AG04449 (cell line): ENCODE measurements around the gene RBFOX1.

Source experiments
- CTCF ChIA-PET: fragments of 350-600 bp; formaldehyde crosslinking; extraction: SDS; loops from one replicate; lab custom pipeline; 2021; ENCODE audit warnings: antibody characterized with exemption; lab: Yijun Ruan, JAX
- POLR2A ChIA-PET: fragments of 400-600, 350-600 bp; formaldehyde crosslinking; extraction: SDS; loops from one replicate; lab custom pipeline; 2020; ENCODE audit warnings: antibody characterized with exemption, inconsistent platforms; lab: Yijun Ruan, JAX
- DNase-seq: peaks from one replicate; pipeline ENCODE4 v3.0.0-alpha.2; 2010; ENCODE audit warnings: low read depth, low spot score
- H3K4me3 ChIP-seq: 2 replicates; pipeline ENCODE4 v1.5.1; 2011; ENCODE audit warnings: low read depth, mild to moderate bottlenecking, control low read depth, low read length
- CTCF ChIP-seq: IDR thresholded peaks from one replicate; pipeline ENCODE4 v1.5.1; 2011; ENCODE audit warnings: mild to moderate bottlenecking, moderate library complexity, low read length, control low read depth, inconsistent platforms; ENCODE audit not compliant: insufficient read depth; ENCODE audit errors: missing control alignments

RBFOX1 gene

GRCh38 chr16:7703672-7704071 is 371.0 kb downstream of the RBFOX1 start:
- ChIA-PET CTCF (no interaction called here), POLR2A (no interaction called here)
- no peak for TF ChIP-seq CTCF
- no peak for DNase-seq
- no peak overlapping the region for H3K4me3 ChIP-seq

- DNase-seq: no peak
- no peak overlapping the region for H3K4me3 ChIP-seq
- no peak for TF ChIP-seq CTCF
- ChIA-PET POLR2A (no interaction called here), CTCF (no interaction called here)
Observed at GRCh38 chr16:7705885-7706284, 373.2 kb downstream of the RBFOX1 start.

GRCh38 chr16:7709186-7709585 is 376.5 kb downstream of the RBFOX1 start:
- CTCF ChIA-PET: no interaction called here
- POLR2A ChIA-PET: no interaction called here
- TF ChIP-seq CTCF: no peak
- H3K4me3 ChIP-seq: no peak overlapping the region
- no peak for DNase-seq

- no peak overlapping the region for H3K4me3 ChIP-seq
- ChIA-PET POLR2A (no interaction called here), CTCF (no interaction called here)
- TF ChIP-seq CTCF: no peak
- no peak for DNase-seq
Observed at GRCh38 chr16:7713244-7713643, 380.6 kb downstream of the RBFOX1 start.

- no peak overlapping the region for H3K4me3 ChIP-seq
- DNase-seq: no peak
Observed at GRCh38 chr16:7714775-7715174, 382.1 kb downstream of the RBFOX1 start.

More at GRCh38 chr16:7714775-7715174, 382.1 kb downstream of the RBFOX1 start:
- ChIA-PET POLR2A (no interaction called here), CTCF (no interaction called here)
- no peak for TF ChIP-seq CTCF
